NOMO-1 (cell line): ENCODE measurements around the gene SLF2.

ENCODE experiments used
- DNase-seq, 2 experiments: peaks; one replicate each; lab custom pipeline; 2025; ENCODE audit not compliant: unreplicated experiment in 2 of 2; lab: John Stamatoyannopoulos, UW

SLF2 gene

GRCh38 chr10:100979791-100980272 lies 67.1 kb downstream of the SLF2 start:
- no peak for DNase-seq

- DNase-seq = no peak
Observed at GRCh38 chr10:100980311-100980710, 67.5 kb downstream of the SLF2 start.

- no peak for DNase-seq
Observed at GRCh38 chr10:100980711-100981110, 67.9 kb downstream of the SLF2 start.

- DNase-seq = no peak
Observed at GRCh38 chr10:100981178-100981772, 68.5 kb downstream of the SLF2 start.

- no peak for DNase-seq
Observed at GRCh38 chr10:100982916-100983830, 70.4 kb downstream of the SLF2 start.

GRCh38 chr10:100983868-100984671 lies 71.3 kb downstream of the SLF2 start:
- DNase-seq = no peak

- DNase-seq = no peak
Observed at GRCh38 chr10:100984672-100985177, 72.0 kb downstream of the SLF2 start.

- DNase-seq = no peak
Observed at GRCh38 chr10:100985336-100985735, 72.6 kb downstream of the SLF2 start.

GRCh38 chr10:100986623-100986951 lies 73.8 kb downstream of the SLF2 start:
- no peak for DNase-seq

GRCh38 chr10:100986952-100987684 lies 74.4 kb downstream of the SLF2 start, which contains the start of the genes MRPL43 and TWNK:
Gene MRPL43 (minus strand): TSS chr10:100987497. CDS start chr10:100987443, 54 bp downstream.
Gene TWNK (plus strand): TSS chr10:100987543. CDS start chr10:100988211, 668 bp downstream.
- peak; percentile 56 to 70 for DNase-seq

GRCh38 chr10:100987685-100988049 lies 74.9 kb downstream of the SLF2 start:
- no peak for DNase-seq

- no peak for DNase-seq
Observed at GRCh38 chr10:100988166-100988565, 75.4 kb downstream of the SLF2 start.

GRCh38 chr10:100989088-100989487 lies 76.3 kb downstream of the SLF2 start:
- no peak for DNase-seq

GRCh38 chr10:100993986-100994708 lies 81.4 kb downstream of the SLF2 start:
- no peak for DNase-seq

GRCh38 chr10:100995181-100995580 lies 82.4 kb downstream of the SLF2 start:
- no peak for DNase-seq

- peak; percentile 25 to 29 for DNase-seq
Observed at GRCh38 chr10:100996678-100997359, 84.1 kb downstream of the SLF2 start.

GRCh38 chr10:100997360-100998182 lies 84.8 kb downstream of the SLF2 start:
- DNase-seq = peak; percentile 48 to 75
